GM19238 (cell line): ENCODE results near the gene DYNC1I1.

Source experiments
- DNase-seq: peaks from one replicate; pipeline ENCODE4 v3.0.0; 2011; ENCODE audit warnings: low spot score; ENCODE audit not compliant: insufficient read length

The DYNC1I1 gene

GRCh38 chr7:95772298-95772770 lies at the start of gene DYNC1I1:
Gene DYNC1I1 (plus strand): TSS chr7:95772554. CDS start chr7:95804730, 32,176 bp downstream.
- peak; percentile 41 for DNase-seq

DNA sequence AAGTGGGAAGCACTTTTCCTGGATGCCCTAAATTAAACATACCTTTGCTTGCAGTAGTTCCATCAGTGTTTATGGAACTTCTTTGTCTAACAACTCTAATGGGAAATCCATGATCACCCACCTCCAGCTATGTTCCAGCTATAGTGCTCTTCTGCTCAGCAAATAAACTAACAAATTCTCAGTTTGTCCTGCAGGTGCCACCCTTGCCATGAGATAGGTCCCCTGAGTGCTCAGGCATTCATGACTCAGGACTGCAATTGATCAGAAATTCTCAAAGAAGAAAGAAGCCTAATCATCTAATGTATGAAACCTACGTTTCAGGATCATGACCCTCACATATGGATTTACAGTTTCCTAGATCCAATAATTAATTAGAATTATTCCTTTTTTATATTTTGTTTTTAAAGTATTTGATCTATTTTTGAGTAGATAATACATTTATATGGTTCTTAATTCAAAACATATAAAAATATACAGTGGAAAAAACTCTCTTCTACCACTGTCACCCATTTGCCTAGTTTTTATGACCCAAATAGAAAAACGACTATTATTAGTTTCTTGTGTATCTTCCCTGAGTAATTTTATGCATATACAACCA lies 48.7 kb upstream of the DYNC1I1 start:
- peak; percentile 2 for DNase-seq

- no peak for DNase-seq
Observed at GRCh38 chr7:95725205-95725604, 47.1 kb upstream of the DYNC1I1 start.

DNA sequence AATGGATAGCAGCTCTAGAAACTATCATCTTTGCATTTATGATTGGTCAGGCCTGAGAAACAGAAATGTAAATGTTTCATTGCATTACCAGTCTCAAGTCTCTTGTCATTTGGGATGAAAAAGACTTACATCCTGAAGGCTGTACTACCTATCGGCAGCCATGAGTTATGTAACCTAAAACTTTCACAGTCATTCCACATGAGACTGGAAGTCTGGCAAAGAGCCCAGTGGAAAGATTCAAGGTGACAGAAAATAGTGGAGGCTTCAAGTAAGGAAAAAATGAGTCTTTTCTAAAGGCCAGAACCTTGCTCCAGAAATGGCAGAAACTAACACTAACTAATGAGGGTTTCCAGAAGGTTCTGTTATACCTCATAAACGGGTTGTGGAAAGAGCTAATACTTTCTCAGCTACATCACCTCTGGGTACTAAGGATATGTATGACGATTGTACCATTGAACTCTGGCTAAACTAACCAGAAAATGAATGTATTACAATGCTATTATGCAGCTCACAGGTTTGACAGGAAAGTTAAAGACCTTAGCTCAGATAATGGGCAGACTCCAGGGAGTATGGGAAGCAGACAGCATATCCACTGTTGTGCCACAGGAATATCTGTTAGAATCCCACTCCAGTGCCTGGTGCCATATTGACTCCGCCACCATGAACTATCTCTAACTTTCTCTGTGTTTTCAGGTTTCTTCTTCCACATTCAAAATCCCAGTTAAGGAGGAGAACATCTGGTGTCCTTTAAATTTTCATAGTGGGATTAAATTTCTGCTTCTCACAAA lies 41.7 kb upstream of the DYNC1I1 start:
- no peak for DNase-seq

- no peak for DNase-seq
Observed at GRCh38 chr7:95736635-95737034, 35.7 kb upstream of the DYNC1I1 start.

- DNase-seq, result no peak
Observed at GRCh38 chr7:95737828-95738505, 34.4 kb upstream of the DYNC1I1 start.

DNA sequence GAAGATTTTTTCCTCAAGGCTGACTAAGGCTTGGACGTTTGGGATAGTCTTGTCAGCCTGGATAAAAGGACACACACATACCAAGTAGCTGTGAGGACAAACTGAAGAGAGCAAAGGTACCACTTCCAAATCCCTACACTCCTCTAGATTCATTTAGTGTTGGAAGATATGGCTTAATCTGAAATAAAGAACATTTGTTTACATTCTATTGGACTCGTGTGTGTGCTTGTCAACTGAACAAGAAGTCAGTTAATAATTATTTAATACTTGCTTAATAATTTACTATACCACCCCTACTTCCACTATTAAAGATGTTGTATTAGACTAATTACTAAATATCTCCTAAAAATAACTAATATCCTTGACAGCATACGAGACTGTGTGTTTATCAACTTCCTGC lies 23.3 kb upstream of the DYNC1I1 start:
- no peak for DNase-seq

DNA sequence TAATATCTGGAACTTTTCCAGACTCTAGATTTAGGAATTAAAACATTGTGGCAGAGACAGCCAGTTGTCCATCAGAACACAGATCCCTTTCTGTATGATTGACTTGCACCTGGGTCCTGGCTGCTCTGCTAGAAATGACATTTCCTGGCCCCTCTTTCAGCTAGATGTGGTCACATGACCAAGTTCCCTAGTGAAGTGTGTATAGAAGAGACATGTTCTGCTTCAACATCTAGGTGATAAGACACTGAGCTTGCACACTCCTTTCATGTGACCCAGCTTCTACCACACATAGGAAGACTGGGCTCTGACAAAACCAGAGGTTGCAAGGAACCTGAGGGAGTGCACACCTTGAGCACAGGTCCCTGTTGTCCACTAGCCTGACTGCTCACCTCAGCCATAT lies 22.8 kb upstream of the DYNC1I1 start:
- DNase-seq, result no peak

DNA sequence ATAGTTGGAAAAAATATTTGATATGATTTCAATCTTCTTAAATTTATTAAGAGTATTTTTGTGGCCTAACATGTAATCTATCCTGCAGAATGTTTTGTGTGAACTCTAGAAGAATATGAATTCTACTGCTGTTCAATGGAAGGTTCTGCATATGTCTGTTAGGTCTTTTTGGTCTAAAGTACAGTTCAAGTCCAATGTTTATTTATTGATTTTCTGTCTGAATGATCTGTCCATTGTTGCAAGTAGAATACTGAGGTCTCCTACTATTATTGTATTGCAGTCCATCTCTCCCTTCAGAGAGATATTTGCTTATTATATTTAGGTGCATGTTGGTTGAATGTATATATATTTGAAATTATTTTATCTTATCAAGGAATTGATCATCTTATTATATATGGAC lies 18.9 kb upstream of the DYNC1I1 start:
- DNase-seq, result no peak

DNA sequence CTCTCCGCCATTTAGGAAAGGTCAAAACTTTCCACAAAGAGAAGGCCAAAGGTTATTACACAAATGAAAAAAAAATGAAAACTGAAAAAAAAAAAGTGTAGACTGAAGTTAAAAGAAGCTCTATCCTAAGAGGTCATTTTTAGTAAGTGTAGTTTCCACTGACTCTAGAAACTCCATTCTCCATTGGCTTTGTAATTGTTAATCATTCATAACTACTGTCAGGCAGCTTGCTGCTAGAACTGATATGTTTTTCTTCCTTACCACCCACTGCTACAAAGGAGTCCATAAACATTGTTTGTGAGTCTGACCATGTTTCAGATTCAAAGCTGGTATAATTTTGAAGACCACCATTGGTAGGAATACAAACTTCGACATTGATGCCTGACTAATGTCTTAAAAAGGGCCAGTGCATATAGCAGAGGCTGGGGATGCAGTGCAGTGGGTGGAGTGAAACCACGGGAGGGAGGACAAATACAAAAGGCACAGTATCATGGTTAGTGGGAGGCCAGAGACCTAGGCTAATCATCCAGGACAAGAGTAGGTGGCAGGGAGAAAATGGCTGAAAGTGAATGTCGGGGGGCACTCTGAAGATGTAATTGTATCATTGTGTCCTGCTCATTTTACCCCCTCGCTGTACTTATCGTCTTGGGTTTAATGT lies 16.9 kb upstream of the DYNC1I1 start:
- no peak for DNase-seq

DNA sequence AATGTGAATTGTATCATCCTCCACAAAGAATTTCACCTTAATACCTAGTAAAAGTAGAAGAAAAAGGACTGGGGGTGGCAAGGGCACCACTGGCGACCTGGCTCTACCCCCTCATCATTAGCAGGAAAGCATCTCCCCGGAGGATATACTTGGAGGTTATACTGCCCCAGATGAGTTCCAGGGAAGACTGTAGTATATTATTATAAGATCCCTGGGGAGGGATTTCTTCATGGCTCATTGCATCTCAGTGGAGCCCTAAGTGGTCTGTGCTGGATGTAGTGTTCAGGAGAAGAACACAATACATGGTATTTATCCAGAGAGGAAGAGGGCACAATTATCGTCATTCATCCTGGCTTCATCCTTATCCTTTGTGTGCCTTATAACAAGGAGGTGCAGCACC lies 14.2 kb upstream of the DYNC1I1 start:
- no peak for DNase-seq

- DNase-seq, result no peak
Observed at GRCh38 chr7:95766086-95766485, 6.3 kb upstream of the DYNC1I1 start.

GRCh38 chr7:95766657-95767056 lies 5.7 kb upstream of the DYNC1I1 start:
- DNase-seq, result no peak

DNA sequence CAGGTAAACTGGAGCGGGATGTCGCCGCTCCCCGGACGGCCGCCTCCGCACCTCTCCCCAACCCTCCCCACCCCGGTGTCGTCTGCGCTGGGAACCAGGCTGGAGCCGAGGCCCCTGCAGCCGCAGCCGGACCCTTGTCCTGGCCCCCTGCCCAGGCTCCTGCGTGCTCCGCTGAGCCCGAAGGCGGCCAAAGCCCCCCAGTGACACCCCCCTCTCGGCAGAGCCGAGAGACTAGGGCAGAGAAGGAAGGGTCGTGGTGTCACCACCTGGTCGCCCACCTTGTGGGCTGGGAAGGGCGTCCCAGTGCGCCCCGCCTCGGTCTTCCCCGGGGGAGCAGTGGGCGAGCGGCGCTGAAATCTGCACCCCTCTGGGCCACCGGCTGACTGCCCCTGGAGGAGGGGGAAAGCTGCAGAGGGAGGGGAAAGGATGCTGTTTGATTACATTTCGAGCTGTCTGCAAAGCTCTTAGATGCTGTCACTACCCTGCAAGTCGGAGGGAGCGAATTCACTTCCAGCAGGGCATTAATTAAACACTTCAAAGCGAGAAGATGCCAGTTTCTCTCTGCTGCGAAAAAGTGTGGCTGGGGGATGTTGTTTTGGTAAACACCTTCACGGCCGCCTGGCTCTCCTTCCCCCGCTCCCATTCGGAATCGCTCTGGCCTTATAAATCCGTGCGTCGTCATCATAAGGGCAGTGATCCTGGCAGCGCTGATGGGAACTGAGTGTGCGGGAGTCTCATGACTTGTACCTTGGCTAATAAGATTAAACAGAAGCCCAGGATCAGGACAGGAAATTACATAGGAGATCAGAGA lies 622 bp downstream of the DYNC1I1 start:
- no peak for DNase-seq

DNA sequence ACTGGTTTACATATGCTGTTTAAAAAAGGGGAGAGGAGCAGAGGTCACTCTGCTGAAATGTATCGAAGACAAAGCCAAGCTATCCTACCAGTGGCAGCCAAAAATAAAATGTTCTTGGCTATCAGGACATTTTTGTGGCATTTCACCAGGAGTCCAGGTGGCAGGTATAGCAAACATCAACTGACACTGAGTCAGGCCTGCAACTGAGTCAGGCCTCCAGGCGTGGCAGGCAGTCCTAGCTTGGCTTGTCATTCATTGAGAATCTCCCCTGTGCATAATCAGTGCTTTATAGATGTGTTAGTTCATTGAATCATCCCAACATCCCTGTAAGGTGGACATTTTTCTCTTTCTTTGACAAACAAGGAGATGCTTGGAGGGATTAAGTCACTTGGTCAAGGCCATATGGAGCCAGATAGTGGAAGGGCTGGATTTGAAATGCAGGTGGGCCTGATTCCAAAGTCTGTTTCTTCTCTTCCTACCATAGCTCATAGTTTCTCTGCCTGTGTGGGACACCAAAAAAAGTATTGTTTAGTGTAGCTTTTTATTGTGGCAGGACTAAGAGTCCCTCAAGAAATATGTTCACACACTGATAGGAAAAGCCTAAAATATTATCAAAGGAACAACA lies 4.3 kb downstream of the DYNC1I1 start:
- no peak for DNase-seq

DNA sequence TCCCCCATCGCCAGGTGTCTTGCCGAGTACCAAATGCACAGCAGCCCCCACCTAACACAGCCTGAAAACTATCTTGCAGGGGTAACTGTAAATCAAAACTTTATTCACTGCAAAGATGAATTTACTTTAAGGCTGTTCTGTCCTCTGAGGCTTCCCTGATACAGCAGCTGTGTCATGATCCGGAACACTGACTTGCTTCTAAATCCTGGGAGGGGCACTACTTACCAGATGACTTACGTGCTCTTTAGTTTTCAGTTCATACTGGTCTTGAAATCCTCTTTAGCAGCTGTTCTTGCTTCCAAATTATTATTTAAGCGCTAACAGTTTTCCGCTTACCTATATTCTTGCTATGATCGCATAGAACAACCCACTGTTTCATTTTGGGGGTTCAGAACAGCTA lies 4.9 kb downstream of the DYNC1I1 start:
- DNase-seq, result no peak

GRCh38 chr7:95780665-95781064 lies 8.3 kb downstream of the DYNC1I1 start:
- DNase-seq, result no peak

DNA sequence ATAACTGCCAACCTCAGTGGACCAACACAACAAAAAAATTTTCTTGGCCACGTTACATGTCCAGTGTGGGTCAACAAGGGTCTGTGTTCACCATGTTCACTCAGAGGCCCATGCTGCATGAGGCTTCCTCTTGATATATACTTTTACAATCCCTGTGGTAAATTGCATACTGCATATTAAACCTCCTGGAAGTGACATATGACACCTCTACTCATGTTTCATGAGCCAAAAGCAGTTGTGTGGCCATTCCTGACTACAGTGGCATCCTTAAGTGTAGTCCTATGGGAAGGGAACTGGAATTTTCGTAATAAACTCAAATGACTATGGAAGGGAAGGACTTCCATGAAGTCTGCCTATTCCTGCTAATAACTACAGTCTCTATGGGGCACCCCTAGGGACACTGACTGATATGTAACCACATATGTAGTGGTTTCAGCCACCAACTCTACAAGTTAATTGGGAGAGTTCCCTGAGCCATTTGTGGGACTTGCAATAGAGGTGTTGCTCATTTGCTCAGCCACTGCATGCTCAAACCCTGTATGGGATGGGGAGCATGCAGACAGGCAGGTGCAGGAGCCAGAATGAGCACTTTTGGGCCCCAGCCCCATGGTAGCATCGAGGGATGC lies 9.7 kb downstream of the DYNC1I1 start:
- no peak for DNase-seq

GRCh38 chr7:95784796-95785195 lies 12.4 kb downstream of the DYNC1I1 start:
- no peak for DNase-seq

DNA sequence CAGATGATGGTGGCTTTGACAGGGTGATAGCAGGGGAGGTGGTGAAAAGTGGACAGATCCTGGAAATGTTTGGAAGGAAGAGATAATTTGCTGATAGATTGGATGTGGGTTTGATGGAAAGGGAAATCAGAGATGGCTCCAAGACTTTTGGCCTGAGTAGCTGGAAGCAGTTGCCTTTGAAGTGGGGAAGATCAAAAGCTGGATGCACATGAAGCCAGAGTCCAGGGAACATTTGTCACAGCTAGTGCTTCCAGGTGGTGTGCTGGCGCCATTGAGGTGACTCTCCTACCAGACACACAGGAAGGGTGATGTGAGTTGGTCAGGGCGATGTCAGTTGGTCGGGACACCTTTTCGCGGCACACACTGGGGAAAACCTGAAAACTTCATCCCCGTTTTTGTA lies 15.9 kb downstream of the DYNC1I1 start:
- no peak for DNase-seq
